HEK293T (cell line): ENCODE results near the gene PJA1.

Experiments
- CTCF ChIA-PET: fragments of 350-600 bp; formaldehyde crosslinking; extraction: SDS; loops from one replicate; lab custom pipeline; 2021; ENCODE audit warnings: antibody characterized with exemption, inconsistent platforms; lab: Yijun Ruan, JAX
- POLR2A ChIA-PET: fragments of 350-600 bp; formaldehyde crosslinking; extraction: SDS; loops from one replicate; lab custom pipeline; 2020; ENCODE audit warnings: antibody characterized with exemption, inconsistent platforms; lab: Yijun Ruan, JAX
- DNase-seq: peaks from one replicate; pipeline ENCODE4 v3.0.0; 2012; ENCODE audit warnings: mixed read lengths; ENCODE audit errors: extremely low spot score
- ARNT ChIP-seq: fragments of 450-650 bp; IDR thresholded peaks from 2 replicates; pipeline ENCODE4 v1.6.1; 2017; ENCODE audit warnings: mild to moderate bottlenecking
- BHLHE40 ChIP-seq: fragments of 450-650 bp; IDR thresholded peaks from 2 replicates; pipeline ENCODE4 v1.6.1; 2016; ENCODE audit warnings: mild to moderate bottlenecking, moderate library complexity, borderline replicate concordance
- CTBP1 ChIP-seq: fragments of 450-650 bp; IDR thresholded peaks from 2 replicates; pipeline ENCODE4 v1.6.1; 2016; ENCODE audit warnings: borderline replicate concordance
- ELF4 ChIP-seq: fragments of 450-650 bp; IDR thresholded peaks from 2 replicates; pipeline ENCODE4 v1.6.1; 2017; ENCODE audit warnings: antibody characterized with exemption
- FOXA1 ChIP-seq: fragments of 450-650 bp; IDR thresholded peaks from 2 replicates; pipeline ENCODE4 v1.6.1; 2016; ENCODE audit warnings: mild to moderate bottlenecking
- FOXK2 ChIP-seq: fragments of 450-650 bp; IDR thresholded peaks from 2 replicates; pipeline ENCODE4 v1.6.1; 2016; ENCODE audit warnings: mild to moderate bottlenecking
- FOXM1 ChIP-seq: fragments of 450-650 bp; IDR thresholded peaks from 2 replicates; pipeline ENCODE4 v1.6.1; 2017; ENCODE audit warnings: mild to moderate bottlenecking, borderline replicate concordance
- HDGF ChIP-seq: fragments of 450-650 bp; IDR thresholded peaks from 2 replicates; pipeline ENCODE4 v1.6.1; 2017; ENCODE audit warnings: antibody characterized with exemption, borderline replicate concordance
- L3MBTL2 ChIP-seq: fragments of 450-650 bp; conservative IDR thresholded peaks from 2 replicates; pipeline ENCODE4 v1.6.1; 2016; ENCODE audit warnings: mild to moderate bottlenecking
- LEF1 ChIP-seq: fragments of 450-650 bp; IDR thresholded peaks from 2 replicates; pipeline ENCODE4 v1.6.1; 2017; ENCODE audit warnings: mild to moderate bottlenecking, borderline replicate concordance
- NFRKB ChIP-seq: fragments of 450-650 bp; IDR thresholded peaks from 2 replicates; pipeline ENCODE4 v1.6.1; 2016; ENCODE audit warnings: mild to moderate bottlenecking, moderate library complexity
- SP1 ChIP-seq: fragments of 450-650 bp; IDR thresholded peaks from 2 replicates; pipeline ENCODE4 v1.6.1; 2017
- SUZ12 ChIP-seq: fragments of 450-650 bp; IDR thresholded peaks from 2 replicates; pipeline ENCODE4 v1.6.1; 2016; ENCODE audit warnings: mild to moderate bottlenecking
- TARDBP ChIP-seq: fragments of 450-650 bp; IDR thresholded peaks from 2 replicates; pipeline ENCODE4 v1.6.1; 2016
- ZNF384 ChIP-seq: fragments of 450-650 bp; IDR thresholded peaks from 2 replicates; pipeline ENCODE4 v1.6.1; 2016
- TF ChIP-seq, protein P1 (sequence below): fragments of 450-650 bp; IDR thresholded peaks from 2 replicates; pipeline ENCODE4 v1.6.1; 2016

PJA1 gene

DNA sequence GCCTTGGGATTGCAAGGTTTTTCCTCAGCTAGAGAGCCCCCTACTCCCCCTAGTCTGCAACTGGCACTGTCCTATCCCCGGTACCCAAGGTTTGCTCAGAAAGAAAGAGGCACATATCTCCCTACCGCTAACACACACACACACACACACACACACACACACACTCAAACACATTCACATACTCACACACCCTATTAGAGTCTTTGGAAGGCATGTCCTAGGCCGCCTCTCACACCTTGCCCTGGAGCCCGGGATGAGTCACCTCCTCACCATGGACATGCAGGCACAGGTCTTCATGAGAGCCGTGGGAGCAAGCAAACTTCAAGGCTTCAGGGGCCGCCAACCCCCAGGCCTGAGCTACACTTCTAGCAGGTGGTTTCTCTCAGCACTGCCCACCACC is 49.2 kb downstream of the PJA1 start:
- CTCF ChIA-PET, result interaction anchor here (1.5 kb wide), 1 partner anchor 22 kb away, joined by 3 read pairs; no protein-coding TSS in a partner anchor
- no peak for TF ChIP-seq L3MBTL2
- TF ChIP-seq BHLHE40, result no peak
- no peak for TF ChIP-seq HDGF
- TF ChIP-seq NFRKB, result no peak
- no peak for TF ChIP-seq ARNT
- TF ChIP-seq FOXK2, result no peak
- no peak for TF ChIP-seq LEF1
- TF ChIP-seq FOXA1, result no peak
- TF ChIP-seq FOXM1, result no peak
- no peak for TF ChIP-seq CTBP1
- TF ChIP-seq, protein P1, sequence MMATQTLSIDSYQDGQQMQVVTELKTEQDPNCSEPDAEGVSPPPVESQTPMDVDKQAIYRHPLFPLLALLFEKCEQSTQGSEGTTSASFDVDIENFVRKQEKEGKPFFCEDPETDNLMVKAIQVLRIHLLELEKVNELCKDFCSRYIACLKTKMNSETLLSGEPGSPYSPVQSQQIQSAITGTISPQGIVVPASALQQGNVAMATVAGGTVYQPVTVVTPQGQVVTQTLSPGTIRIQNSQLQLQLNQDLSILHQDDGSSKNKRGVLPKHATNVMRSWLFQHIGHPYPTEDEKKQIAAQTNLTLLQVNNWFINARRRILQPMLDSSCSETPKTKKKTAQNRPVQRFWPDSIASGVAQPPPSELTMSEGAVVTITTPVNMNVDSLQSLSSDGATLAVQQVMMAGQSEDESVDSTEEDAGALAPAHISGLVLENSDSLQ, result no peak
- no peak for TF ChIP-seq TARDBP
- no peak for TF ChIP-seq SUZ12
- TF ChIP-seq SP1, result no peak
- POLR2A ChIA-PET, result interaction anchor here (0.7 to 4.7 kb wide), 4 partner anchors 9 to 32 kb away, joined by 3 to 21 read pairs (median 4); no protein-coding TSS in a partner anchor
- no peak for DNase-seq

DNA sequence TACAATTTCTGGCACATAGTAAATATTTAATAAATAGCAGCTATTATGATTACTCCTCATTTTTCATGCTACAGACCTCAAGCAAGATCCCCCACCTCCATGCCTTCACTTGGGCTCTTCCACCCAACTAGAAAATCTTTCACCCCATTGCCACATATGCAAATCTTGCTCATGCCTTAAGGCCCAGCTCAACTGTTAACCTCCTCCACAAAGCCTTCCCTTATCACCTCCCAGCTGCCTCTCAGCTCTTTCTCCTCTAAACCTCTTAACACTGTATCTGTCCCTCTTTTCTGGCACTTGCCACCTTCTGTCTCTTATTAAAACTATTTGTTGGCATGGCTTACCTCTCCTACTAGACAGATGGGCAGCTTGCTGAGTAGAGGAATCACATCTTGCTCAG is 51.5 kb downstream of the PJA1 start:
- DNase-seq, result no peak
- ChIA-PET CTCF (interaction anchor here (1.2 to 1.8 kb wide), 2 partner anchors 45 to 286 kb away, joined by 3 to 4 read pairs; no protein-coding TSS in a partner anchor), POLR2A (interaction anchor here (1.0 to 4.7 kb wide), 3 partner anchors 11 to 30 kb away, joined by 3 to 21 read pairs (median 3); no protein-coding TSS in a partner anchor)
- TF ChIP-seq NFRKB, result no peak
- TF ChIP-seq BHLHE40, result no peak
- TF ChIP-seq L3MBTL2, result no peak
- no peak for TF ChIP-seq FOXM1
- TF ChIP-seq HDGF, result no peak
- no peak for TF ChIP-seq SP1
- TF ChIP-seq FOXK2, result no peak
- TF ChIP-seq TARDBP, result no peak
- no peak for TF ChIP-seq ELF4
- no peak for TF ChIP-seq LEF1
- TF ChIP-seq CTBP1, result no peak
- TF ChIP-seq, protein P1, result no peak
- TF ChIP-seq ARNT, result no peak
- no peak for TF ChIP-seq ZNF384
- no peak for TF ChIP-seq FOXA1
